Keratinocyte (primary cell): ENCODE data around the gene LAMA3.

Experiments
- EZH2 ChIP-seq: IDR thresholded peaks from one replicate; pipeline ENCODE4 v1.6.1; 2012; ENCODE audit warnings: inconsistent platforms, mild to moderate bottlenecking, low read length, moderate library complexity
- TF ChIP-seq, protein P1 (sequence below), 3 experiments: IDR thresholded peaks in 1 of 3; conservative IDR thresholded peaks in 1 of 3; optimal IDR thresholded peaks in 1 of 3; 2 replicates in 2 of 3; 3 replicates in 1 of 3; pipeline versions ENCODE3 to v1.5.1; 2011; ENCODE audit warnings: low read length in 3 of 3, mild to moderate bottlenecking in 3 of 3, moderate library complexity in 2 of 3, control low read depth in 1 of 3, inconsistent platforms in 1 of 3; ENCODE audit not compliant: insufficient read depth in 2 of 3; ENCODE audit errors: extremely low read depth in 1 of 3

DNA sequence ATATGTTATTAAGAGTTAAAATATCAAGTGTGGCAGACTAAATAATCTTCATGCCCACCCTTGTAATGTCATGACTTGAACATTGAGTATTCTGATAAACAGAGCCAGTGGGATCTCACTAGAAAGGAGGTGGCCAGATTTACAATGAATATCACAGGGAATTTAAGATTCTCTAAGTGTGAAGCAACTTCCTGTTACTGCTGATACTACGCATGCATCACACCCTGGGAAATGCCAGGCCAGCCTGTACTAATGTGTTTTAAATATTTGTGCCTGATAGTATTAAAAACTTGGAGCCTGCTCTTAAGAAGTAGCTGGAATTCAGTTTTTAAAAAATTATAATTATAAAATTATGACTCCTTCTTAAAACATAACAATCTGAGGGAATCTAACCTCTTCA is 148.3 kb downstream of the LAMA3 start:
- TF ChIP-seq, protein P1, sequence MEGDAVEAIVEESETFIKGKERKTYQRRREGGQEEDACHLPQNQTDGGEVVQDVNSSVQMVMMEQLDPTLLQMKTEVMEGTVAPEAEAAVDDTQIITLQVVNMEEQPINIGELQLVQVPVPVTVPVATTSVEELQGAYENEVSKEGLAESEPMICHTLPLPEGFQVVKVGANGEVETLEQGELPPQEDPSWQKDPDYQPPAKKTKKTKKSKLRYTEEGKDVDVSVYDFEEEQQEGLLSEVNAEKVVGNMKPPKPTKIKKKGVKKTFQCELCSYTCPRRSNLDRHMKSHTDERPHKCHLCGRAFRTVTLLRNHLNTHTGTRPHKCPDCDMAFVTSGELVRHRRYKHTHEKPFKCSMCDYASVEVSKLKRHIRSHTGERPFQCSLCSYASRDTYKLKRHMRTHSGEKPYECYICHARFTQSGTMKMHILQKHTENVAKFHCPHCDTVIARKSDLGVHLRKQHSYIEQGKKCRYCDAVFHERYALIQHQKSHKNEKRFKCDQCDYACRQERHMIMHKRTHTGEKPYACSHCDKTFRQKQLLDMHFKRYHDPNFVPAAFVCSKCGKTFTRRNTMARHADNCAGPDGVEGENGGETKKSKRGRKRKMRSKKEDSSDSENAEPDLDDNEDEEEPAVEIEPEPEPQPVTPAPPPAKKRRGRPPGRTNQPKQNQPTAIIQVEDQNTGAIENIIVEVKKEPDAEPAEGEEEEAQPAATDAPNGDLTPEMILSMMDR (optimal IDR thresholded peaks at IDR 0.05 in 1 of 3, IDR thresholded peaks at IDR 0.05 in 1 of 3, conservative IDR thresholded peaks at IDR 0.05 in 1 of 3; ENCODE audit: extremely low read depth in 1 of 3, insufficient read depth in 2 of 3, low read length in 3 of 3): no peak
- TF ChIP-seq EZH2: no peak
